Measurements from ENCODE around the gene ZBTB47. TPM values are rescaled to one million over a fixed set of nuclear protein-coding genes. Genes with fewer than 3 reads are reported as not detected.

The ZBTB47 gene
- total RNA-seq, 1 donor from 2014 or later, result 7.6 TPM

- H3K4me3 ChIP-seq (ENCODE audit: low read depth, low read length), result no peak overlapping the region
- FAIRE-seq, result no peak
- H3K27me3 ChIP-seq (ENCODE audit: control insufficient read depth, insufficient read depth, low read length), result no peaks in the 10 kb centered on the region
- no peak for DNase-seq (ENCODE audit: low read depth)
- H3K36me3 ChIP-seq (ENCODE audit: control insufficient read depth, insufficient read depth, low read length), result peaks cover 10% of the 10 kb centered on the region
- TF ChIP-seq, protein P1, sequence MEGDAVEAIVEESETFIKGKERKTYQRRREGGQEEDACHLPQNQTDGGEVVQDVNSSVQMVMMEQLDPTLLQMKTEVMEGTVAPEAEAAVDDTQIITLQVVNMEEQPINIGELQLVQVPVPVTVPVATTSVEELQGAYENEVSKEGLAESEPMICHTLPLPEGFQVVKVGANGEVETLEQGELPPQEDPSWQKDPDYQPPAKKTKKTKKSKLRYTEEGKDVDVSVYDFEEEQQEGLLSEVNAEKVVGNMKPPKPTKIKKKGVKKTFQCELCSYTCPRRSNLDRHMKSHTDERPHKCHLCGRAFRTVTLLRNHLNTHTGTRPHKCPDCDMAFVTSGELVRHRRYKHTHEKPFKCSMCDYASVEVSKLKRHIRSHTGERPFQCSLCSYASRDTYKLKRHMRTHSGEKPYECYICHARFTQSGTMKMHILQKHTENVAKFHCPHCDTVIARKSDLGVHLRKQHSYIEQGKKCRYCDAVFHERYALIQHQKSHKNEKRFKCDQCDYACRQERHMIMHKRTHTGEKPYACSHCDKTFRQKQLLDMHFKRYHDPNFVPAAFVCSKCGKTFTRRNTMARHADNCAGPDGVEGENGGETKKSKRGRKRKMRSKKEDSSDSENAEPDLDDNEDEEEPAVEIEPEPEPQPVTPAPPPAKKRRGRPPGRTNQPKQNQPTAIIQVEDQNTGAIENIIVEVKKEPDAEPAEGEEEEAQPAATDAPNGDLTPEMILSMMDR (IDR thresholded peaks at IDR 0.05; ENCODE audit: insufficient read depth, low read length, severe bottlenecking), result no peak
Measured at GRCh38 chr3:42660131-42660715, 6.7 kb downstream of the ZBTB47 start.

DNA sequence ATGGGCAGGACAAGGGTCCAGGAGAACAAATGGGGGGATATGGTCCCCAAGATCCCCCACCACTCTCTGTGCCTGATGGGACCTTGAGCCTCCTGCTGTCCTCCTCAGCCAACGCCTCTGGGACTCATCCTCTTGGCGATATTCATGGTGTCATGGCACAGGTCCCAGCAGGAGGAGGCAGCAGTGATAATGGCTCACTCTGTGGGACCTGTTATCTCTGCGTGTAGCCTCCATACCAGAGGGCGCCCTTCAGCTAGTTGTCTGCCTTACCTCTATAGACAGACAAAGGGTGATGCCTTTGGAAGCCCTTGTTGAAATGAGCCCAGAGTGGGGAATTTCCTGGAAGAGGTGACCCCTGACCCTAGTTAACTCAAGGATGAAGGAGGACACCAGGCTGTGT lies 7.4 kb downstream of the ZBTB47 start:
- H3K36me3 ChIP-seq (ENCODE audit: control insufficient read depth, insufficient read depth, low read length), result peaks cover 10% of the 10 kb centered on the region

GRCh38 chr3:42661593-42662022 lies 8.1 kb downstream of the ZBTB47 start:
- FAIRE-seq (no peak), DNase-seq (ENCODE audit: low read depth) (no peak)
- no peak overlapping the region for H3K4me3 ChIP-seq (ENCODE audit: low read depth, low read length)
- H3K27me3 ChIP-seq (ENCODE audit: control insufficient read depth, insufficient read depth, low read length), result no peaks in the 10 kb centered on the region
- TF ChIP-seq, protein P1 (IDR thresholded peaks at IDR 0.05; ENCODE audit: insufficient read depth, low read length, severe bottlenecking), result no peak
- peaks cover 10% of the 10 kb centered on the region for H3K36me3 ChIP-seq (ENCODE audit: control insufficient read depth, insufficient read depth, low read length)

More for the DNA sequence above, 7.4 kb downstream of the ZBTB47 start:
- Histone ChIP-seq H3K4me3 (ENCODE audit: low read depth, low read length) (no peak overlapping the region), H3K27me3 (ENCODE audit: control insufficient read depth, insufficient read depth, low read length) (no peaks in the 10 kb centered on the region)
- no peak for DNase-seq (ENCODE audit: low read depth)
- TF ChIP-seq, protein P1 (IDR thresholded peaks at IDR 0.05; ENCODE audit: insufficient read depth, low read length, severe bottlenecking), result peak; percentile 14
- no peak for FAIRE-seq

DNA sequence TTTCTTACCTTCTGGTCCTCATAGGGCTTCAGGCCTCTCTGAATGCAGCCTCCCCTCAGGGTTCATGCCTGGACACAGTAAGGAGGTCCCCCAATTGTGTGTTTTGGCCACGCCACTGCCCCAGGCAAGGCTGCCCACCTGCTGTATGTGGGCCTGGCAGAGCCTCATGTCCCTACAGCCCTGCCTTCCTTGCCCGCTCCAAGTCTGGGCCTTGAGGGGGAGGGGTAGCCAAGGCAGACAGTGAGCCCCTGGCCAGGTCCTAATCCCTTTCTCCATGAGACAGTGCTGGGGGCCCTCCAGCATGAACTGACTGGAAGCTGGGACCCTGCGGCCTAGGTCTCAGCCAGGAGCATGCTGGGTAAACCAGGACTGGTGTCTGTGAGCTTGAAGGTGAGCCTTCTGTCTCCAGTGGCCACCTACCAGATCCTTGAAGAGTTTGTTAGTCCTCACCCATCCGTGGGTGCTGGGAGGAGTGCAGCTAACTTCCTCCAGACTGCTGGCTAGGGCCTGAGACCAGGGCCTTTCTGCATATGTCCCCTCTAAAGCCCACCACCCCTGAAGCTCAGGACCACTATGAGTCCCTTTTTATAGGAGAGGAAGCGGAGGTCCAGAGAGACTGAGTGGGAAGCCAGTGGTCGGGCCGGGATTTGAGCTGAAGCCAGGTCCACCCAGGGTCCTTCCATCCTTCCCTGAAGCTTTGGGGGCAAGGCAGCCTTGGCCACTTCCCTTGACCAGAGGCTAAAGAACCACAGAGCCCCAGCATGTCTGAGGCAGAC lies 8.7 kb downstream of the ZBTB47 start:
- Histone ChIP-seq H3K27me3 (ENCODE audit: control insufficient read depth, insufficient read depth, low read length) (no peaks in the 10 kb centered on the region), H3K4me3 (ENCODE audit: low read depth, low read length) (no peak overlapping the region), H3K36me3 (ENCODE audit: control insufficient read depth, insufficient read depth, low read length) (peaks cover 10% of the 10 kb centered on the region)
- FAIRE-seq (no peak), DNase-seq (ENCODE audit: low read depth) (no peak)
- TF ChIP-seq, protein P1 (IDR thresholded peaks at IDR 0.05; ENCODE audit: insufficient read depth, low read length, severe bottlenecking), result no peak

DNA sequence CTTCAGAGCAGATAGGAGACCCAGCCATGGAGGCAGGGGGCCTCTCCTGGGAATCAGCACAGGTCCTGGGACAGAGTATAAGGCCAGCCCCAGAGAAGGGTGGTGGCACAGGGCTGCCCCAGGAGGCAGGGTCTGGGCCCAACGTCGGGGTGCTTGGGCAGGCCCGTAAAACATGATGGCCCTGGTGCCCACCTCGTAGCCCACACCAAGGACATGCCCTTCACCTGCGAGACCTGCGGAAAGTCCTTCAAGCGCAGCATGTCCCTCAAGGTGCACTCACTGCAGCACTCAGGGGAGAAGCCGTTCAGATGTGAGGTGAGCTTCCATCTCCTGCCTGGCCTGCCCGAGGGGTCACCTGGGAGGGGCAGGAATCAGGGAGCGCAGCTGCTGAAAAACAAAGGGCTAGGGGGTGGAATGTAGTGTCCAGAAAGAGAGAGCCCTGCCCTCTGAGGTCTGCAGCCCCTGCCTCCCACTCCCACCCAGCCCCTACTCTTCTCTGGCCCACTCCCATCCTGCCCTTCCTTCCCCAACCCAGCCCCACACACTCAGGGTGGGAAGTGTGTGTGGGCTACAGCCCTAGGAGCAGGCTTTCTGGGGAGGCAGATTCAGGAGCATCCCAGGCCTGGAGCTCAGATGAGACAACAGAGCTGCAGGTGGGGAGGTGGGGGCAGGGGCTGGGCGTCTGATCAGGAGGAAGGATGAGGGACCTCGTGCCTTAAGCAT lies 9.5 kb downstream of the ZBTB47 start:
- FAIRE-seq (no peak), DNase-seq (ENCODE audit: low read depth) (no peak)
- Histone ChIP-seq H3K4me3 (ENCODE audit: low read depth, low read length) (no peak overlapping the region), H3K27me3 (ENCODE audit: control insufficient read depth, insufficient read depth, low read length) (no peaks in the 10 kb centered on the region), H3K36me3 (ENCODE audit: control insufficient read depth, insufficient read depth, low read length) (peaks cover 8% of the 10 kb centered on the region)
- TF ChIP-seq, protein P1 (IDR thresholded peaks at IDR 0.05; ENCODE audit: insufficient read depth, low read length, severe bottlenecking), result no peak

Measured in bronchial epithelial cell (primary cell).